ENCODE results near the gene TNKS2.
"Not testable (repeated sequence)": the region's sequence is repeated elsewhere in the genome, so short reads cannot be mapped to it uniquely, and the experiment has no call there.

The TNKS2 gene

GRCh38 chr10:91797048-91797690 lies 1.1 kb upstream of the TNKS2 start:
- DNase-seq: no peak

GRCh38 chr10:91798649-91799611 lies 704 bp downstream of the TNKS2 start:
- peak; percentile 42 for DNase-seq

GRCh38 chr10:91799612-91799975 lies 1.4 kb downstream of the TNKS2 start:
- peak; percentile 31 for DNase-seq

- DNase-seq: no peak
Measured at GRCh38 chr10:91800182-91800581, 2.0 kb downstream of the TNKS2 start.

- DNase-seq: no peak
Measured at GRCh38 chr10:91800756-91801155, 2.5 kb downstream of the TNKS2 start.

- no peak for DNase-seq
Measured at GRCh38 chr10:91803386-91804125, 5.3 kb downstream of the TNKS2 start.

GRCh38 chr10:91804126-91804510 lies 5.9 kb downstream of the TNKS2 start:
- DNase-seq: no peak

GRCh38 chr10:91805110-91805838 lies 7.0 kb downstream of the TNKS2 start:
- DNase-seq: no peak

- DNase-seq: not testable (repeated sequence)
Measured at GRCh38 chr10:91807264-91807663, 9.0 kb downstream of the TNKS2 start.

GRCh38 chr10:91813251-91813650 lies 15.0 kb downstream of the TNKS2 start:
- DNase-seq: no peak

- DNase-seq: no peak
Measured at GRCh38 chr10:91816981-91817380, 18.8 kb downstream of the TNKS2 start.

- no peak for DNase-seq
Measured at GRCh38 chr10:91820144-91820543, 21.9 kb downstream of the TNKS2 start.

- no peak for DNase-seq
Measured at GRCh38 chr10:91824076-91824475, 25.9 kb downstream of the TNKS2 start.

- DNase-seq: no peak
Measured at GRCh38 chr10:91829268-91829667, 31.0 kb downstream of the TNKS2 start.

- DNase-seq: no peak
Measured at GRCh38 chr10:91838199-91838598, 40.0 kb downstream of the TNKS2 start.

- no peak for DNase-seq
Measured at GRCh38 chr10:91843083-91843482, 44.9 kb downstream of the TNKS2 start.

- DNase-seq: no peak
Measured at GRCh38 chr10:91856637-91857036, 58.4 kb downstream of the TNKS2 start.

- no peak for DNase-seq
Measured at GRCh38 chr10:91860885-91861284, 62.7 kb downstream of the TNKS2 start.

GRCh38 chr10:91864099-91864498 lies 65.9 kb downstream of the TNKS2 start:
- no peak for DNase-seq

- peak; percentile 41 for DNase-seq
Measured at GRCh38 chr10:91864744-91865143, 66.5 kb downstream of the TNKS2 start.

GRCh38 chr10:91865562-91866081 lies 67.4 kb downstream of the TNKS2 start:
- DNase-seq: no peak

GRCh38 chr10:91875156-91875555 lies 76.9 kb downstream of the TNKS2 start:
- DNase-seq: no peak

GRCh38 chr10:91875779-91876178 lies 77.6 kb downstream of the TNKS2 start:
- no peak for DNase-seq

Data from activated CD4-positive, alpha-beta T cell treated with anti-CD3 and anti-CD28 coated beads, Interleukin-10, Interleukin-2, amounts not matched to agents 100 ng/mL and 50 ng/mL, durations not matched to agents 16 hours and 8 hours (primary cell).